GM21529 (cell line): ENCODE data around the gene POLR1B.
"Not testable (repeated sequence)": the region's sequence is repeated elsewhere in the genome, so short reads cannot be mapped to it uniquely, and the experiment has no call there.

Source experiments
- ATAC-seq: cut with Tn5 transposase; IDR thresholded peaks from one replicate; pipeline ENCODE4 v1.9.1; 2021; ENCODE audit not compliant: unreplicated experiment

Gene POLR1B

DNA sequence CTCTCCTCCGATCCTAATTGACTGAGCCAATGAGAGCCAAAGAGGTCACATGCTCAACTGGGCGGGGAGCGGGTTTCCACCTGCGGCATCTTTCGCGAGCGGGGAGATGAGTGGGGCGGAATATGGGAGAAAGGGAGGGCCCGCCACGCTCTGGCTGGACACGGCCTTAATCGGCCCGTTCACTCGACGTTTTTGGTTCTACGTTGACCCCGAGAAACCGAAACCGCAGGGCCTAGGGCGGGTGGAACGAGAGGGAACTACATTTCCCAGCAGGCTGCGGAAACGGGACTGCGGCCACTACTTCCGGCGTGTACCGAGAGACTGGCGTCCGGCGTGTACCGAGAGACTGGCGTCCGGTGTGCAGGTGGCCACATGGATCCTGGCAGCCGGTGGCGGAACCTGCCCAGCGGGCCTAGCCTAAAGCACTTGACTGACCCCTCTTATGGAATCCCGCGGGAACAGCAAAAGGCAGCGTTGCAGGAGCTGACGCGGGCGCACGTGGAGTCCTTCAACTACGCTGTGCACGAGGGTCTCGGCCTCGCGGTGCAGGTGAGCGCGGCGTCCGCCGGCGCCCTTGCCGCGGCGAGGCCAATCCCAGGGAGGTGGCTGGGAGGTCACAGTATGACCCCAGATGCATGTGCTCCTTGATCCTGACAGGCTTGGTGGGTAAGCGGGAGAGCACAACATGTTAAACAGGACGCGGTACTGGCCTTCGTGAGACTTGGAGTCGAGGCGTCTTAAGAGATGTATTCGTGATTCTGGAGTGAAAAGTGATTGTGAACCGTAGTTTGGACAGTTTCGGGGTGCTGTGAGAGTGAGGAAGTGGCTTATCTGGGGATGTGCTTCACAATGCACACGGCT is at the start of gene POLR1B:
Gene POLR1B (plus strand): TSS at position 343 of the 861 bp plus-strand sequence. CDS start 30 bp downstream, at position 373.
- peak; percentile 81 for ATAC-seq

DNA sequence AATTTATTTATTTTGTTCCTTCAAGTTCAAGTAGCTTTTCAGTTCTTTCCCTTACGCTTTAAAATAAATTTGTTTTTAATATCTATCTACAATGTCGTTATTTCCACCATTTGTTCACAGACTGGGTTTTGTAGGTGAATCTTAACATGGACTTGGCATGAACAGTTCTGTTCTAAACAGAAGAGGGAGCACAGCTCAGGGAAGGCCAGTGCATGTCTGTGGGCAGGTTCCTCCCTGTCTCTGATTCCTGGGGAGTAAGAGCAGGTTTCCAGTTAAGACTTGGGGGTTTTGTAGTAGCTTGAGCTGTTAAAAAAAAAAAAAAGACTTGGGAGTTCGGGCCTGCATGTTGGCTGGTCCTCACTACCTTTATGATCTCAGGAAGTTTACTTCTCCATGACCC is 49.2 kb upstream of the POLR1B start:
- no peak for ATAC-seq

- no peak for ATAC-seq
Observed at GRCh38 chr2:112493858-112494648, 48.2 kb upstream of the POLR1B start.

DNA sequence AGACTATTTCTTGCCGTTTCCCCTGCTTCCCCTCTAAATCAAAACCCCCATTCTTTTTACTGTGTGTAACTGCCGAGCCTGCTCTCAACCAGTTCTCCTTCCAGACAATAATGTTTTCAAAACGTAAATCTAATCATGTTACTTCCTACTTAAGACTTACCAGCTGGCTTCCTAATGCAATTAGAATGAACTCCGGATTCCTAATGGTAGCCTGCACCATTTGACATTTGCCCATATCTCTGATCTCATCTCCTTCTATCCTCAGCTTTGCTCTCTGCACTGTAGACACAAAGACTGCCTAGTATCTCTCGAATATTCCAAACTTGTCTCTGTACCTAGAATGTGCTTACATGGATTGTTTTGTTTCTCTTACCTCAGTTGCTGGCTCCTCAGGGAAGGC is 47.4 kb upstream of the POLR1B start:
- no peak for ATAC-seq

GRCh38 chr2:112495878-112496277 is 46.4 kb upstream of the POLR1B start:
- not testable (repeated sequence) for ATAC-seq

DNA sequence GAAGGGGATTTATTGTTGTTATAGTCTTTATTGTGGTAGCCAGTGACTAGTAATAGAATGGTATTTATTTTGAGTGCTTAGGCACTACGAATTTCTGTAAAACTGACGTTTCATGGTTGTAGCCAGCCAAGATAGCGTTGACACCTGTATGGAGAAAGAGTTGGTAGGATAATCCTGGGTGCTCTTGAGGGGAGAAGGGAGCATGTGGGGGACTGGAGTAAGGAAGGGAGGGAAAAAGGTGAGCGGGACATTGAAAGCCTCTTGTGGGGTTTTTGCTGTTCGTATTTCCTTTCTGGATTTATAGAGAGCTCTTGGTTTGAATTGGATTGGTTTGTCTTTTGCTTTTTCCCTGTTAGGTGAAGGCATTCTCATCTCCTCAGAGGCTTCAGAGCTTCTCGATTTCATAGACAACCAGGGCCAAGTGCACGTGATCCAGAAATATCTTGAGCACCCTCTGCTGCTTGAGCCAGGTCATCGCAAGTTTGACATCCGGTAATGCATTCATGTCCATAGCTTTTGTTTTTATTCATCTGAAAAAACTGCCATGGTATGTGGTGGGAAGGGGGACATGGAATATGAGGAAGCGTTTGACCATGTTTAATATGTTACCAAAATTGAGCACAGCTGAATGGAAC is 41.3 kb upstream of the POLR1B start:
- ATAC-seq: not testable (repeated sequence)

DNA sequence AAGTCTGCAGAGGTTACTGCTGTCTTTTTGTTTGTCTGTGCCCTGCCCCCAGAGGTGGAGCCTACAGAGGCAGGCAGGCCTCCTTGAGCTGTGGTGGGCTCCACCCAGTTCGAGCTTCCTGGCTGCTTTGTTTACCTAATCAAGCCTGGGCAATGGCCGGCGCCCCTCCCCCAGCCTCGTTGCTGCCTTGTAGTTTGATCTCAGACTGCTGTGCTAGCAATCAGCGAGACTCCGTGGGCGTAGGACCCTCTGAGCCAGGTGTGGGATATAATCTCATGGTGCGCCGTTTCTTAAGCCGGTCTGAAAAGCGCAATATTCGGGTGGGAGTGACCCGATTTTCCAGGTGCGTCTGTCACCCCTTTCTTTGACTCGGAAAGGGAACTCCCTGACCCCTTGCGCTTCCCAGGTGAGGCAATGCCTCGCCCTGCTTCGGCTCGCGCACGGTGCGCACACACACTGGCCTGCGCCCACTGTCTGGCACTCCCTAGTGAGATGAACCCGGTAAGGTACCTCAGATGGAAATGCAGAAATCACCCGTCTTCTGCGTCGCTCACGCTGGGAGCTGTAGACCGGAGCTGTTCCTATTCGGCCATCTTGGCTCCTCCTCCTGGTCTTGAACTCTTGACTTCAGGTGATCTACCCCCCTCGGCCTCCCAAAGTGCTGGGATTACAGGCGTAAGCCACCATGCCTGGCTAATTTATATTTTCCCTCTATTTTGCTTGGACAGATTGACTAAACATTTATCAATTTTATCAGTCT is 32.8 kb upstream of the POLR1B start:
- ATAC-seq: not testable (repeated sequence)

- ATAC-seq: no peak
Observed at GRCh38 chr2:112516801-112517200, 25.5 kb upstream of the POLR1B start.

GRCh38 chr2:112518807-112519206 is 23.5 kb upstream of the POLR1B start:
- ATAC-seq: no peak

DNA sequence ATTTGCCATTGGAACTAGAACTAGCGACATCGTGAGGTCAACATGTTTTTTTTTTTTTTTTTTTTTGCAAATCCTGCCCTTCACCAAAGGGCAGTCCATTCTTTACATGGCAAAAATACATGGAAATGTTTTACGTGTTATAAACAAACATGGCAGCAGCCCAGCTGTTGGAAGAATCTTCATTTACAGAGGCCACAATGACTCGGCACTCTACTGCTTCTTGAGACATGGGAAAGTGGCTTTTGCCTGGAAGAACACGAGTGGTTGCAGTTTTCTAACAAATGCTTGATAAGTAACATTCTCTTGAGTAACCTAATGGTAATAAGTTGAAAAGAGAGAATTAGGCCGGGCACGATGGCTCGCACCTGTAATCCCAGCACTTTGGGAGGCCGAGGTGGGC is 22.8 kb upstream of the POLR1B start:
- no peak for ATAC-seq

DNA sequence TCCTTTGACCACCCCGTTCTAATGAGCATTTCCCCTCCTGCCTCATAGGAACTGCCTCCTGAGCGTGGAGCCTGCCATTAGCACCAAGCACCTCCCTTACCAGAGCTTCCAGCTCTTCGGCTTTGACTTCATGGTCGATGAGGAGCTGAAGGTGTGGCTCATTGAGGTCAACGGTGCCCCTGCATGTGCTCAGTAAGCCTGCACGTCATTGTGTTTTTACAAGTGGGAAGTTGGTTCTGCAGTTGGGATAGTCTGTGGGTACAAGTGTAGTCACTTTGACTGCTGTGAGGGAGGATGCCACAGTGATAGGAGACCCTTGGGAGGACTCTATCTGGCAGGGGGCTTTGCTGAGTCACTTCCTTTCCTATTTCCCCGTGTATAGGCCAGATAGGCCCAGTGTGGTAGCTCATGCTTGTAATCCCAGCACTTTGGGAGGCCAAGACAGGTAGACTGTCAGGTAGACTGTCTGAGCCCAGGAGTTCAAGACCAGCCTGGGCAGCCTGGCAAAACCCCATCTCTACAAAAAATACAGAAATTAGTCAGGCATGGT is 22.0 kb upstream of the POLR1B start:
- ATAC-seq: no peak

GRCh38 chr2:112523291-112523777 is 18.9 kb upstream of the POLR1B start:
- ATAC-seq: no peak

DNA sequence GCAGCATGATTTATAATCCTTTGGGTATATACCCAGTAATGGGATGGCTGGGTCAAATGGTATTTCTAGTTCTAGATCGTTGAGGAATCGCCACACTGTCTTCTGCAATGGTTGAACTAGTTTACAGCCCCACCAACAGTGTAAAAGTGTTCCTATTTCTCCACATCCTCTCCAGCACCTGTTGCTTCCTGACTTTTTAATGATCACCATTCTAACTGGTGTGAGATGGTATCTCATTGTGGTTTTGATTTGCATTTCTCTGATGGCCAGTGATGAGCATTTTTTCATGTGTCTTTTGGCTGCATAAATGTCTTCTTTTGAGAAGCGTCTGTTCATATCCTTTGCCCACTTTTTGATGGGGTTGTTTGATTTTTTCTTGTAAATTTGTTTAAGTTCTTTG is 18.0 kb upstream of the POLR1B start:
- not testable (repeated sequence) for ATAC-seq

DNA sequence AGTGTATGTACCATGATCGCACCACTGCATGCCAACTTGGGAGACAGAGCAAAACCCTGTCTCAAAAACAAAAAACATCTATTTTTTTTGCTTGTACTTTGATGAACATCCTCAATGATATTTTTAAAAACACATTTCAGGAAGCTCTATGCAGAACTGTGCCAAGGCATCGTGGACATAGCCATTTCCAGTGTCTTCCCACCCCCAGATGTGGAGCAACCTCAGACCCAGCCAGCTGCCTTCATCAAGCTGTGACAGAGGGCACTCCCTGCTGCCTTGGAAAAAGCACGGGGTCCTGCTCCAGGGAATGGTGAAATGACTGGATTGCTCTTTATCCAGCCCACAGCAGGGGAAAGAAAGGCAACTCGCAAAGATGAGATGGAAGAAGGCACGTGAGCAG is 13.7 kb upstream of the POLR1B start:
- no peak for ATAC-seq

- ATAC-seq: no peak
Observed at GRCh38 chr2:112529757-112530156, 12.5 kb upstream of the POLR1B start.

DNA sequence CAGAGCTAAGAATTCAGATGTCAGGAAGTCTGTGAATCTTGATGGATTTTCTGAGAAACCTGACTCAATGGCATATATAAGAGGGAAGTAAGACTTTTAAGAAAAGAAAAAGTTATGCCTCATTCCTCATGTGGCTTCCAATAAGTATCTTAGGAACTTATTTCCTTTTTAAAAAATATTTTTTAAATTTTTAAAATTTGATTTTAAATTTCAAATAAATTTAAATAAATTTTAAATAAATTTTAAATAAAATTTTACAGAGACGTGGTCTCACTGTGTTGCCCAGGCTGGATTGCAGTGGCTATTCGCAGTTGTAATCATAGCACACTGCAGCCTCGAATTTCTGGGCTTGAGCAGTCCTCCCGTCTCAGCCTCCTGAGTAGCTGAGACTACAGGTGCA is 11.5 kb upstream of the POLR1B start:
- ATAC-seq: no peak

DNA sequence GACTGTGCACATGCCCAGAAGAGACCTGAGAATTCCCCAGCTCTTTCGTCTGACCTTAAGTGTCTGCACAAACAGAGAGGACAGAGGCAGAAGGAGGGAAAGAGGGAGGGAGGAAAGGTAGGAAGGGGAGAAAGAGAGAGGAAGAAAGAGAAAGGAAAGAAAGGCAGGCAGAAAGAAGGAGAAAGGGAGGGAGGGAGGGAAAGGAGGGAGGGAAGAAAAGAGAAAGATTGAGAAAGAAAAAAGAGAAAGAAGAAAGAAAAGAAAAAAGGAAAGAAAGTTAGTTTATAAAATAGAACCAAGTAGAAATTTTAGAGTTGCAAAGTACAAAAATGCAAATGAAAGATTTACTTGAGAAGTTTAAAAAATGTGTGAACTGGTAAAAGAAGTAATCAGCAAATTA is 7.4 kb upstream of the POLR1B start:
- no peak for ATAC-seq

- not testable (repeated sequence) for ATAC-seq
Observed at GRCh38 chr2:112536665-112537064, 5.6 kb upstream of the POLR1B start.

- ATAC-seq: no peak
Observed at GRCh38 chr2:112539306-112539705, 3.0 kb upstream of the POLR1B start.

DNA sequence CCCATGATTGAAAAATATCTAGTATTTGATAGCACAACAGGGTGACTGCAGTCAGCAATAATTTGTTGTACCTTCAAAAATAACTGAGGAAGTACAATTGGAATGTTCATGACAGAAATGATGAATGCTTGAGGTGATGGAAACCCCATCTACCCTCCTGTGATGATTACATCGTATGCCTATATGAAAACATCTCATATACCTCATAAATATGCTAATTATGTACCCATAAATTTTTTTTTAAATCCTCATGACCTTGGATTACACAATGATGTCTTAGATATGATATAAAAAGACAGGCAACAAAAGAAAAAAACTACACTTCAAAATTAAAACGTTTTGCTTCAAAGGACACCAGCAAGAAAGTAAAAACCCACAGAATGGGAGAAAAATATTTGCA is 1.4 kb upstream of the POLR1B start:
- no peak for ATAC-seq
